ENCODE data around the gene RMDN2. TPM values are rescaled to one million over a fixed set of nuclear protein-coding genes. Genes with fewer than 3 reads are reported as not detected.

The RMDN2 gene
- total and polyA plus RNA-seq, 4 donors, result 7.3 to 30.6 (median 13.3) TPM

- TF ChIP-seq EGR1 (IDR thresholded peaks at IDR 0.05; ENCODE audit: low read depth in 2 of 2) (no peak), ZBTB33 (IDR thresholded peaks at IDR 0.05) (no peak)
Observed at GRCh38 chr2:38030635-38031355, 105.7 kb downstream of the RMDN2 start (continued).

- WGBS, result 99% methylated on average over 2 of the region's 2 CpGs
- DNase-seq (ENCODE audit: low spot score), result no peak
- no peak for TF ChIP-seq TAF1 (conservative IDR thresholded peaks at IDR 0.05)
- no peak for TF ChIP-seq EGR1 (IDR thresholded peaks at IDR 0.05; ENCODE audit: low read depth in 2 of 2)
- TF ChIP-seq GABPA (IDR thresholded peaks at IDR 0.05 in 1 of 2, conservative IDR thresholded peaks at IDR 0.05 in 1 of 2), result no peak
- no peak for TF ChIP-seq ZBTB33 (IDR thresholded peaks at IDR 0.05)
- no peak for TF ChIP-seq RAD21 (IDR thresholded peaks at IDR 0.05)
- no peak for TF ChIP-seq MAX (IDR thresholded peaks at IDR 0.05)
- no peak for TF ChIP-seq FOXA1 (IDR thresholded peaks at IDR 0.05)
- TF ChIP-seq RXRA (IDR thresholded peaks at IDR 0.05), result no peak
- TF ChIP-seq NR2F2 (IDR thresholded peaks at IDR 0.05), result no peak
- TF ChIP-seq CTCF (IDR thresholded peaks at IDR 0.05; ENCODE audit: low read depth, low read length, missing input control), result no peak
- no peak for TF ChIP-seq FOXA2 (IDR thresholded peaks at IDR 0.05)
- TF ChIP-seq SP1 (IDR thresholded peaks at IDR 0.05), result no peak
- no peak for TF ChIP-seq ATF3 (IDR thresholded peaks at IDR 0.05)
- TF ChIP-seq YY1 (IDR thresholded peaks at IDR 0.05), result no peak
- TF ChIP-seq HNF4A (conservative IDR thresholded peaks at IDR 0.05), result no peak
- no peak for TF ChIP-seq REST (IDR thresholded peaks at IDR 0.05)
- no peak for TF ChIP-seq JUND (IDR thresholded peaks at IDR 0.05)
Observed at GRCh38 chr2:38032946-38033345, 107.9 kb downstream of the RMDN2 start.

More at GRCh38 chr2:38032946-38033345, 107.9 kb downstream of the RMDN2 start:
- Histone ChIP-seq H3K36me3 (ENCODE audit: control insufficient read depth in 4 of 4, insufficient read depth in 3 of 4, low read depth in 1 of 4, low read length in 3 of 4) (no peaks in the 10 kb centered on the region), H3K27me3 (ENCODE audit: control insufficient read depth in 4 of 4, insufficient read depth in 4 of 4, low read length in 3 of 4) (no peaks in the 10 kb centered on the region), H3K27ac (ENCODE audit: low read depth in 1 of 2, low read length in 2 of 2) (no peak overlapping the region), H3K9ac (ENCODE audit: low read depth in 1 of 2, low read length in 2 of 2) (no peak overlapping the region), H3K4me1 (ENCODE audit: control insufficient read depth in 4 of 4, insufficient read depth in 4 of 4, low read length in 3 of 4) (peaks cover 0 to 2% (median 1%) of the 10 kb centered on the region in 4 donors), H3K4me3 (ENCODE audit: low read depth in 1 of 3, low read length in 3 of 3) (no peak overlapping the region), H3K9me3 (ENCODE audit: control insufficient read depth in 4 of 4, low read length in 3 of 4) (no peaks in the 10 kb centered on the region)

All from liver (tissue), 9 donors.